Measurements from ENCODE around the gene CTNNA2. TPM values are rescaled to one million over a fixed set of nuclear protein-coding genes. Genes with fewer than 3 reads are reported as not detected.
A peak's percentile ranks its signal among the peaks of the same experiment; 100 is the strongest.

The CTNNA2 gene
- polyA plus RNA-seq, 2 of the 4 experiments (the other 2 are of a cell fraction) = 0.50 to 0.94 TPM

DNA sequence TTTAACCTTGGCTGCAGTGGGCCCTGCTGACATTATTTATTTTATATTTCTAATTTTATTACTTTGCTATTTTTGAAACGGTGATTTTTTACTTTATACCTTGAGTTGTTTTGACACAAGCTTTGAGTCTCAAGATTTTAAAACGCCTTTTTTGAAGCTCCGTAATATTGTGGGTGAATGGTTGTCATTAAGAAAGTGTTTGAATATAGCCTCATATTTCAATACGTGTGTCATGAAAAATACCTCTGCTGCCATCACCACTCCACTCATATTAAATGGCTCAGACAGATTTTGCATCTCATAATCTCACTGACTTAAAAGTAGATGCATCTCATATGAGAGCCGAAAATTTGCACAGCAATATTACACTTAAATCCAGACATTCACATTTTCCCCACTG is 106.6 kb downstream of the CTNNA2 start:
- Histone ChIP-seq H3K4me2 (peak overlapping the region; percentile 50), H3K9me3 (peaks cover 7% of the 10 kb centered on the region; the same call in 1 of the 3 replicates), H3K4me3 (no peak overlapping the region), H3K27ac (peak overlapping the region; percentile 70 to 75; a peak in 5 of 6 replicates), H3K4me1 (peaks cover 36% of the 10 kb centered on the region)
- POLR2A ChIA-PET = no interaction called here
- DNase-seq (ENCODE audit: low read depth in 1 of 2, low spot score in 1 of 2) = no peak
- 44% methylated on average over 5 of the region's 5 CpGs for WGBS (ENCODE audit: missing lambda C conversion rate)
- no peak for ATAC-seq
- TF ChIP-seq KDM1A (IDR thresholded peaks at IDR 0.05; ENCODE audit: low read depth) (no peak), CEBPB (IDR thresholded peaks at IDR 0.05) (no peak), JUNB (IDR thresholded peaks at IDR 0.05) (no peak), PHF8 (IDR thresholded peaks at IDR 0.05; ENCODE audit: borderline replicate concordance, low read depth) (no peak), MAFK (IDR thresholded peaks at IDR 0.05; ENCODE audit: partially characterized antibody) (no peak), NPAS2 (CRISPR knock-in tag; IDR thresholded peaks at IDR 0.05; ENCODE audit: borderline replicate concordance) (no peak), MAZ (IDR thresholded peaks at IDR 0.05; ENCODE audit: borderline replicate concordance, low read depth, low read length) (no peak), EHF (CRISPR knock-in tag; IDR thresholded peaks at IDR 0.05) (no peak), NR3C1 (IDR thresholded peaks at IDR 0.05) (no peak)
- TF ChIP-seq, protein P1, sequence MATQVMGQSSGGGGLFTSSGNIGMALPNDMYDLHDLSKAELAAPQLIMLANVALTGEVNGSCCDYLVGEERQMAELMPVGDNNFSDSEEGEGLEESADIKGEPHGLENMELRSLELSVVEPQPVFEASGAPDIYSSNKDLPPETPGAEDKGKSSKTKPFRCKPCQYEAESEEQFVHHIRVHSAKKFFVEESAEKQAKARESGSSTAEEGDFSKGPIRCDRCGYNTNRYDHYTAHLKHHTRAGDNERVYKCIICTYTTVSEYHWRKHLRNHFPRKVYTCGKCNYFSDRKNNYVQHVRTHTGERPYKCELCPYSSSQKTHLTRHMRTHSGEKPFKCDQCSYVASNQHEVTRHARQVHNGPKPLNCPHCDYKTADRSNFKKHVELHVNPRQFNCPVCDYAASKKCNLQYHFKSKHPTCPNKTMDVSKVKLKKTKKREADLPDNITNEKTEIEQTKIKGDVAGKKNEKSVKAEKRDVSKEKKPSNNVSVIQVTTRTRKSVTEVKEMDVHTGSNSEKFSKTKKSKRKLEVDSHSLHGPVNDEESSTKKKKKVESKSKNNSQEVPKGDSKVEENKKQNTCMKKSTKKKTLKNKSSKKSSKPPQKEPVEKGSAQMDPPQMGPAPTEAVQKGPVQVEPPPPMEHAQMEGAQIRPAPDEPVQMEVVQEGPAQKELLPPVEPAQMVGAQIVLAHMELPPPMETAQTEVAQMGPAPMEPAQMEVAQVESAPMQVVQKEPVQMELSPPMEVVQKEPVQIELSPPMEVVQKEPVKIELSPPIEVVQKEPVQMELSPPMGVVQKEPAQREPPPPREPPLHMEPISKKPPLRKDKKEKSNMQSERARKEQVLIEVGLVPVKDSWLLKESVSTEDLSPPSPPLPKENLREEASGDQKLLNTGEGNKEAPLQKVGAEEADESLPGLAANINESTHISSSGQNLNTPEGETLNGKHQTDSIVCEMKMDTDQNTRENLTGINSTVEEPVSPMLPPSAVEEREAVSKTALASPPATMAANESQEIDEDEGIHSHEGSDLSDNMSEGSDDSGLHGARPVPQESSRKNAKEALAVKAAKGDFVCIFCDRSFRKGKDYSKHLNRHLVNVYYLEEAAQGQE (IDR thresholded peaks at IDR 0.05) = no peak
- no peak for FAIRE-seq
- CTCF ChIA-PET = interaction anchor here (1.2 kb wide), 1 partner anchor 10 kb away, joined by 3 read pairs; no protein-coding TSS in a partner anchor

DNA sequence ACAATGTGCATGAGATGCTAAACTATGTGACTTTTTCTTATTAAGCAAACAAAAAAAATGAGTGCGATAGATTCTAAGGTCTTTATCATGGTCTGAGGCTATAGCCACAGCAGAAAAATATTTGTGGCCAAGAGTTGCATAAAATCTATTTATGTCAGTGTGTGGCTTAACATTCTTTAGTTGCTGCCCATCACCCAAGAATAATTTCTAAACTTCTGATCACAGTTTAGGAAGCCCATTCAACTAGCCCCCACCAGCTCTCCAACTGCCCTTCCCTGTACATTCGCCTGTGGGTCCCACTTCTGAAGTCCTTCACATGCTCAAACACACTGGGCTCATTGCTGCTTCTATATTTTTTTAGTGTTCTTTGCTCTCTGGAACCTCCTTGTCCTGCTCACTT is 107.1 kb downstream of the CTNNA2 start:
- Histone ChIP-seq H3K9me3 (peaks cover 7% of the 10 kb centered on the region; the same call in 1 of the 3 replicates), H3K4me3 (no peak overlapping the region), H3K27ac (peak overlapping the region; percentile 70 to 75), H3K4me2 (peak overlapping the region; percentile 50), H3K4me1 (peaks cover 36% of the 10 kb centered on the region)
- WGBS (ENCODE audit: missing lambda C conversion rate) = 26% methylated on average over 2 of the region's 2 CpGs
- ATAC-seq (peak; percentile 16 to 56; a peak in 3 of 6 replicates), FAIRE-seq (no peak), DNase-seq (ENCODE audit: low read depth in 1 of 2, low spot score in 1 of 2) (no peak)
- POLR2A ChIA-PET = no interaction called here
- CTCF ChIA-PET = interaction anchor here (1.2 kb wide), 1 partner anchor 10 kb away, joined by 3 read pairs; no protein-coding TSS in a partner anchor
- TF ChIP-seq, protein P2, sequence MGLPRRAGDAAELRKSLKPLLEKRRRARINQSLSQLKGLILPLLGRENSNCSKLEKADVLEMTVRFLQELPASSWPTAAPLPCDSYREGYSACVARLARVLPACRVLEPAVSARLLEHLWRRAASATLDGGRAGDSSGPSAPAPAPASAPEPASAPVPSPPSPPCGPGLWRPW (IDR thresholded peaks at IDR 0.05) = no peak
- TF ChIP-seq ELK1 (IDR thresholded peaks at IDR 0.05; ENCODE audit: low read depth, low read length) (no peak), MAX (IDR thresholded peaks at IDR 0.05) (no peak), FOSL2 (IDR thresholded peaks at IDR 0.05) (no peak), FOSL2 (CRISPR knock-in tag; IDR thresholded peaks at IDR 0.05) (no peak), MAZ (IDR thresholded peaks at IDR 0.05; ENCODE audit: borderline replicate concordance, low read depth, low read length) (no peak), ZC3H11A (IDR thresholded peaks at IDR 0.05) (no peak), NFE2L2 (conservative IDR thresholded peaks at IDR 0.05; ENCODE audit: low read length) (no peak), ESRRA (IDR thresholded peaks at IDR 0.05; ENCODE audit: borderline replicate concordance, low read length) (no peak), HEYL (CRISPR knock-in tag; IDR thresholded peaks at IDR 0.05) (no peak), JUNB (IDR thresholded peaks at IDR 0.05) (no peak), ZFP36 (IDR thresholded peaks at IDR 0.05; ENCODE audit: borderline replicate concordance, partially characterized antibody) (no peak), TFCP2L1 (CRISPR knock-in tag; IDR thresholded peaks at IDR 0.05) (no peak), POLR2AphosphoS2 (conservative IDR thresholded peaks at IDR 0.05; ENCODE audit: low read length) (no peak)
- TF ChIP-seq, protein P1 (IDR thresholded peaks at IDR 0.05) = no peak

All from A549 (cell line).